HG03280 (cell line): Measurements from ENCODE around the gene MYOM3.
"Not testable (repeated sequence)": the region's sequence is repeated elsewhere in the genome, so short reads cannot be mapped to it uniquely, and the experiment has no call there.

Experiments used
- ATAC-seq: cut with Tn5 transposase; IDR thresholded peaks from one replicate; pipeline ENCODE4 v1.9.1; 2021; ENCODE audit warnings: mild to moderate bottlenecking, moderate library complexity; ENCODE audit not compliant: unreplicated experiment

Gene MYOM3

GRCh38 chr1:24074817-24075589 is 36.9 kb downstream of the MYOM3 start:
- no peak for ATAC-seq

- no peak for ATAC-seq
These were observed 37.7 kb downstream of the MYOM3 start for GRCh38 chr1:24074196-24074595.

GRCh38 chr1:24071941-24072340 is 40.0 kb downstream of the MYOM3 start:
- ATAC-seq = no peak

GRCh38 chr1:24070821-24071393 is 41.0 kb downstream of the MYOM3 start:
- no peak for ATAC-seq

- ATAC-seq = no peak
These were observed 42.1 kb downstream of the MYOM3 start for GRCh38 chr1:24069817-24070216.

- ATAC-seq = no peak
These were observed 44.0 kb downstream of the MYOM3 start for GRCh38 chr1:24067978-24068377.

GRCh38 chr1:24065304-24065703 is 46.6 kb downstream of the MYOM3 start:
- no peak for ATAC-seq

- ATAC-seq = no peak
These were observed 49.7 kb downstream of the MYOM3 start for GRCh38 chr1:24062221-24062620.

- ATAC-seq = no peak
These were observed 51.5 kb downstream of the MYOM3 start for GRCh38 chr1:24060482-24060881.

GRCh38 chr1:24058671-24059455 is 53.1 kb downstream of the MYOM3 start:
- ATAC-seq = no peak

- no peak for ATAC-seq
These were observed 54.8 kb downstream of the MYOM3 start for GRCh38 chr1:24057171-24057570.

GRCh38 chr1:24055681-24056080 is 56.3 kb downstream of the MYOM3 start:
- ATAC-seq = no peak

- no peak for ATAC-seq
These were observed 59.7 kb downstream of the MYOM3 start for GRCh38 chr1:24052220-24052619.

- no peak for ATAC-seq
These were observed 60.6 kb downstream of the MYOM3 start for GRCh38 chr1:24051206-24051945.

GRCh38 chr1:24049733-24050132 is 62.2 kb downstream of the MYOM3 start:
- no peak for ATAC-seq

GRCh38 chr1:24048894-24049293 is 63.0 kb downstream of the MYOM3 start:
- not testable (repeated sequence) for ATAC-seq

GRCh38 chr1:24048205-24048869 is 63.6 kb downstream of the MYOM3 start:
- no peak for ATAC-seq

GRCh38 chr1:24047110-24047477 is 64.8 kb downstream of the MYOM3 start:
- ATAC-seq = no peak

GRCh38 chr1:24045771-24046170 is 66.2 kb downstream of the MYOM3 start:
- ATAC-seq = no peak

GRCh38 chr1:24044672-24045071 is 67.3 kb downstream of the MYOM3 start:
- ATAC-seq = not testable (repeated sequence)
